Stimulated activated CD4-positive, alpha-beta T cell treated with anti-CD3 and anti-CD28 coated beads, Interleukin-12 subunit alpha, Interleukin-12 subunit beta, amount 100 ng/mL, for 48 hours (primary cell): ENCODE results near the gene METTL1.
A peak's percentile ranks its signal among the peaks of the same experiment; 100 is the strongest.
"Not testable (repeated sequence)": the region's sequence is repeated elsewhere in the genome, so short reads cannot be mapped to it uniquely, and the experiment has no call there.

Experiments
- DNase-seq, 3 donors: peaks; one replicate each; pipeline ENCODE4 v3.0.0-alpha.2; 2020; ENCODE audit warnings: low read depth in 2 of 3, low spot score in 1 of 3

METTL1 gene

DNA sequence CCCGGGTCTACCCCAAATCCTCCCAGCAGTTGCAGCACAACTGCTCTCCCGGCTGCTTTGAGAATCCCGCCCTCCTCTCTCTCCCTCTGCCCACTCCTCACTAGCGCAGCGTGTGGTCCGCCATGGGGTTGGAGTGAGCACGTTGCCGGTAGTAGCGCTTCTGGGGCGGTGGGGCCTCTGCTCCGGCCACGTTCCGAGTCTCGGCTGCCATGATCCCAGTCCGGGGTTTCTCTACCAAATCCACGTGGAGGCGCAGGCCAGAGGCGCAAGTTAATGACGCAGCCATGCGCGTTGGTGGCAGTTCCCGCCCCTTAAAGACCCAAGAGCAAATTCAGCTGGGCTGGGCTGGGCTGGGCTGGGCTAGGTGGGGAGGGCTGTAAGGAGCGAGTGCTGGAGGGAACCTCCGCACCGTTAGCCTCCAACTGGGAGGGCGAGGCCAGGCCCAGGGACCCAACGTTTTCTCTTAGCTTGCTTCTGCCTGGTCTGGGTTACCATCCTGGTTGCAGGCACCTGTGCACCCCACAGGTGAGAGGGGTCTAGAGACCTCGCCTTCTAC lies at the start of gene METTL1:
TSS of gene METTL1 (minus strand) at position 233 of the 556 bp plus-strand sequence. CDS start at position 211, 22 bp downstream.
- peak; percentile 91 to 92 (median 91) for DNase-seq

DNA sequence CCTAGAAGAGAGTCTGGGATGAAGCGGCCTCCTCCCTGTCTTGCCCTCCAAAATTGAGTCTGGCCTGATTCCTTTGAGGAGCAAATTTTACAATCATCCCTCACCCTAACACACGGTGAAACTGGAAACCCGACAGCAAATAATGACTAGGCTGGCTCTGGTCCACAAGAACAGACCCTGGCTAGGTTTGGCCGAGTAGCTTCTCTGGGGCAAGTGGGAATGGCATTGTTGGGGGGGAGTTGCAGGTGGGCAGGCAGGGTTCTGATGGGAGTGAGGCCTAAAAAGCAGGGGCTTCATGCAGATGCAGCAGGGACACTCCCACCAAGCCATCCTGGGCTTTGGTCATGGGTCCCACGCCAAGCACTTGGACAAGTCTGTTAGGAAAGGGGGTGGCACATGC lies 49.1 kb upstream of the METTL1 start:
- DNase-seq = not testable (repeated sequence)

DNA sequence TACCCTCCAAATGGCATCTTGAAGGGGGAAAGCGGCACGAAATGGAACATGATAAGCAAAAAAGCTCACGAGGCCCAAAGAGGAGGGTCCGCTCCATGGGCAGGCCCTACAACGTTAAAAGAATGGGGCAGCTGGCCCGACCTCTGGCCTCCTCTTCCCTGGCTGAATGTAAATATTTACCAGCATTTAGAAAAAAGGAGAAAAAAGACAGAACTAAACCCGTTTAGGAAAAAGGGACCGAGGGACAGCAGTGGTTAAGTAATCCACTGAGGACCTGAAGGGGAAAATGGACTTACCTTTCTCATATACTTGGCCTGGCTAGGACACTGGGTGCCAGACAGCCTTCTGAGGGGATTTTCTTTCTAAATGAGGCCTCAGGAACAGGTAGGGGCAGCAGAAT lies 48.2 kb upstream of the METTL1 start:
- not testable (repeated sequence) for DNase-seq

DNA sequence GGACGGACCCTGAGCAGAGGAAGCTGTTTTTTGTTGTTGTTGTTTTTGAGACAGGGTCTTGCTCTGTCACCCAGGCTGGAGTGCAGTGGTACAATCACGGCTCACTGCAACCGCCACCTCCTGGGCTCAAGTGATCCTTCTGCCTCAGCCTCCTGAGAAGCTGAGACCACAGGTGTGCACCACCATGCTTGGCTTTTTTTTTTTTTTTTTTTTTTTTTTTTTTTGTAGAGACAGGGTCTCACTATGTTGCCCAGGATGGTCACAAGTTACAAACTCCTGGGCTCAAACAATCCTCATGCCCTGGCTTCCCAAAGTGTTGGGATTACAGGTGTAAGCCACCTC lies 46.1 kb upstream of the METTL1 start:
- DNase-seq = not testable (repeated sequence)

DNA sequence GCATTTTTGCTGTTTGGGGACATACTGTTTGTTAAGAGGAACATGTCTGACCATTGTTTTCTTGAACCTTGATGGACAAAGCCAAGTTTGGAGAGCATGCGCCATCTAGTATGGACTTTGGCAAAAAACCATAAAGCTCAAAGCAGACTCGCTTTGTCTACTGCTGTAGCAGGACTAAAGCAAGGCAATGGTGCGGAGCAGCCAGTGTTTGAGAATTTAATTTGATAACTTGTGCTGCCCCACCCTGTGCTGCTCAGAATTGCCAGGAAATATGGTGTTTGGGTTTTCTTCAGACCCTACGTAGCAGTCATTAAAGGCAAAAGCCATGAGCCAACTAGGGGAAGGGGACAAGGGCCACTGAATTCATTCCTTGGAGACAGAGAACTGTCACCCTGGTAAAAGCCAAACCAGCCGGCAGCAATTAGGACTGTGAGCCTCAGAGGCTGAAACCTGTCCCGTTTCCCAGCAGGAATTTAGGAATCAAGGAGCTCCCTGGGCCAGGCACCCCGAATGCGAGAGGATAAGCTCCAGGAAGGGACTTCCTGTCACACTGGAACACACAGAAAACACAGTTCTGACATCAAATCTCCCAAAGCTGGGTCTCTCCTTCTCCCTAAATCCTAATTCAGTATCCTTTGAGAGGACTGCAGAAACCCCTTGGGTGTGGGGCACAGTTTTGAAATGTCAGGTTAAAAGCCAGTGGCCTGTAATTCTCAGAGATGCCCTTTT lies 45.5 kb upstream of the METTL1 start:
- DNase-seq = no peak

DNA sequence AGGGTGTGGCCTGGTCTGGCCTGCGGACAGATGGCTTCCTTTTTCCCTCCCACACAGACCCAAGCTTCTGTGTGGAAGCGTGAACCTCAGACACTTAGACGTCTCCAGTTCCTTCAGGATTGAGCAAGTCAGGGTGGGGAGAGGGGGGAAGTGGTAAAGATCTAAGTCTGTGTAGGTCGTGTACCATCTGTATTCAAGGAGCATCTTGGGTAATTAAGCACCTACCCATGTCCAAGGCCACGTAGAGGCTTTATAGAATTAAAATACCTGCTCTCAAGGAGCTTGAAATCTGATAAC lies 44.9 kb upstream of the METTL1 start:
- DNase-seq = no peak

DNA sequence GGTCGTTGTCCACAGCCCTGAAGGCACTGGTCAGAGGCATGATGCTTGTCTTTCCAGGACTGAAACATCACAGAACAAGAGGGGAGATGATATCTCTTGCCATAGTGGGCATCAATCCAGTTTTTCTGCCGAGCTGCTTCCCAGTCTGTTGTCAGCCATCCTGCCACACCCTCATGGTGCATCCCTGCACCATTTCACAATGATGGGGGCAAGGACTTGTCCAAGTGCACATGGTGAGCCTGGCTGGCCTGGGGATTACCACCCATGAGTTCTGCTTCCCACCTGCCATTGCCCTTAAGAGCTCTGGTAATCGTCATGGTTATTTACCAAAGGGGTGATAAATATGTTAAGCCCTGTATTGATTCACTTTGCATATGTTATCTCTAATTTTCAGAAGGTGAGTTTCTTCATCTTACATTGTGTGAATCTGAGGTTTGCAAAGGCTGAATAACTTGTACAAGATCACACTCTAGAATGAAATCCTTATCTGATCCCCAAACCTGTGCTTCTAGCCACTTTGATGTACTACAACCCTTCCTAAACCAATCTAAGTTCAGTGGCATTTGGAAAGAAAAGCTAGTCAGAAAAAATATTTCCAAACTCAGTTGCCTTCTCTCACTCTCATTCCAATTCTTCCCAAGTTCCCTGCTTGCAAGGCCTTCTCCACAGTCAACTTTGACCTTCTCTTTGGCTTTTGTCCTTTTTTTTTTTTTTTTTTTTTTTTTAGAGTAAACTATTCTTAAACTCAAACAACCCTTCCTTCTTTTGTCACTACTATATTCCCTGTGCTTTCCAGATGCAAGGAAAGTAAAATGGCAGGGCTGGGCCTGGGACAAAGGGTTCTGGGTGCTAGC lies 44.3 kb upstream of the METTL1 start:
- DNase-seq = no peak

DNA sequence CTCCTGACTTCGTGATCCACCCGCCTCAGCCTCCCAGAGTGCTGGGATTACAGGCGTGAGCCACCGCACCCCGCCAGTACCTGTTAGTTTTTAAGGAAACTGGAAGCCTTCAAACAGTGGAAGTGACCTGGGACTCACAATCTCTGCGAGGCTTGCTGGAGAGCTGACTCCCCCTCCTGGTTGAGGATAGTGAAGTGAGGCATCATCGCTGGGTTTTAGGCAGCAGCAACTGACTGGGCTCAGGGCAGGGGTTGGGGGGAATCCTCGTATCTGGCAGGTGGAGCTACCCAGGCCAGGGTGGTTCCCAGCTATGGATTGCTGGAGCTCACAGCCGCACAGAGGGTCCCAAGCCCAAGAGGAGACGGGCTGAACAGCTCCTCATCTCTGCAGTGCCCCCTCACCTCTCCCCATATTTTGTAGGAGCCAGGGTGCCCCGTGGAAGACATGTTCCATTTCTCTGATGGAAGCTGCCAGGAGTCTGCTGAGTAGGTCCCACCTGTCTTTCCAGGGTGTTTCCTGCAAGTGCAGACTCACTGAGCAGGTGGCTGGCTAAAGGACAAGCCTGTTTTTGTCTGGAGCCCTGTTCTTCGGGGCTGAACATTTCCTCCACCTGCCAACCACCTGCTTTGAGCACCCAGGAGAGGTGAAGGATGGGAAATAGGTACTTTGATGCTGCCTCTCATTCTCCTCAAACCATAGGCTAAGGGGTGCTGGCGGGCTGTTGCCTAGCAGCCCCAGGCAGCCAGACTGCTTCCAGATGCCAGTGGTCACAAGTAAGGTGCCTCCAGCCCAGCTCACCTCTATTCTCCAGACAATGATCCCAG lies 43.5 kb upstream of the METTL1 start:
- no peak for DNase-seq

DNA sequence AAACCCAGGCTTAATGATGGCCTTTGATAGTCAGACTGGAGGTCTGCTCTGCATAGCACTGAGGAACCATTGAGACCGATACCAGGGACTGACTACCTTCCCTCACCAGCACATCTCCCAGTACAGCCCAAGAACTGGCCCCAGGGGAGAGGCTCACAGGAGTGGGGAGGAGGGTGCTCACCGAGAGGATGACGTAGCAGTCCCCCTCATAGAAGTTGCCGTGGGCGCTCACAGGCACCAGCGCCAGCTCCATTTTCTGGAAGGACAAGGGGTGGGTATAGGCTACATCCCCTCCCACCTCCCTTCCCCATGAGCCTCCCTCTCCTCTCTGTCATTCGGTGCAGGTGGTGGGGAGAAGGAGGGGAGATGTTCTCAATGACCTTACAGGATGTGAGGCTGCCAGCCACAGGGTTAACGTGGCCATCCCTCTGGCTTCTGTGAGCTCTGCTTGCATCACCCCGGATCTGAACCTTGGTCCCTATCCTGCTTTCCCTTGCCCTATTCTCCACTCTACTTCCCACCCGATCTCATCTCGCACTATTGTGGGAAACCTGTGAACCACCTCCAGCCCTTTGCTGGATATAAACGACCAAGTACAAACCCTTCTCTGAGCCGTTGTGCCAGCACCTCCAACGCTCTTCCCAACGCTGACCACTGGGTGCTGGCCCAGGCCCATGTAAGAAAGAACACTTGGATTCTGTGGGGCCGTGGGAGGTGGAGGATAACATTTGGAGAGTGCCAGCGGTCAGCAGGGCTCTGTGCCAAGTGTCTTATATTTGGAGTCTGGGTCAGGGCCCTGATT lies 42.3 kb upstream of the METTL1 start:
- DNase-seq = no peak

DNA sequence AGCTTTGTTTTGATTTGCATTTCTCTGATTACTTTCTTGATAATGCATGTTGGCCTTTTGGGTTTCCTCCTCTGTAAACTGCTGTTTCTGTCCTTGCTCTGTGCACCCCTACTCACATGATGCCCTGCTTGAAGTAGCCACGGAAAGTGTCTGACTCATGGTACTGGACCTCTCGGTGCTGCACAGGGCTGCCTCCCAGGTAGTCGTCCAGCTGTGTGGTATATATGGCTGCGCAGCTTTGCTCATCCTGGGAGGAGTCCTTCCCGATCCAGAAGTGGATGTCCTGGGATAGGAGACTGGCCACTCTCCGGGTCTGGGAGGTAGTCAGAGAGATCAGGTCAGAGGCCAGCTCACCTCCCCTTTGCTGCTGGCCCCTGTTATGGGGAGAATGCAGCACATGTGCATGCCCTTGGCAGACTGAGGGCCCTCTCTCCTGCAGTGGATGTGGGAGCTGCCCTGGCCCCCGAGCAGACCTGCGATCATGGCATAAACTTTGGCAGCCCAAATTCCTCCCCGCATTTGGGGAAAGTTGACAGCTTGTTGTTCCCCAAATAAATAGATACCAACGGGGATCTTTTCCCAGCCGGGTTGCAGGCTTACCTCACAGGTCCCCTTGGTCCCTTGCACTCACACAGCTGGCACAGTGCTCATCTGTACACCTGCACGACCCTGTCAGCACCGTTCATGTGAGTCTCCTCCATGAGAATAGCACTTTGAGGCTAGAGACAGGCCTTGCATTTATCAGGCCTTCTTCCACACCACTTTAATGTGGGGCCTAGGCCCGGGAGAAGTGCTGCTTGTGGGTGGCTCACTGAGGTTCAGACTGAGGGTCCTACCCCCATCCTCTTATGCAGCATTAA lies 41.4 kb upstream of the METTL1 start:
- no peak for DNase-seq

DNA sequence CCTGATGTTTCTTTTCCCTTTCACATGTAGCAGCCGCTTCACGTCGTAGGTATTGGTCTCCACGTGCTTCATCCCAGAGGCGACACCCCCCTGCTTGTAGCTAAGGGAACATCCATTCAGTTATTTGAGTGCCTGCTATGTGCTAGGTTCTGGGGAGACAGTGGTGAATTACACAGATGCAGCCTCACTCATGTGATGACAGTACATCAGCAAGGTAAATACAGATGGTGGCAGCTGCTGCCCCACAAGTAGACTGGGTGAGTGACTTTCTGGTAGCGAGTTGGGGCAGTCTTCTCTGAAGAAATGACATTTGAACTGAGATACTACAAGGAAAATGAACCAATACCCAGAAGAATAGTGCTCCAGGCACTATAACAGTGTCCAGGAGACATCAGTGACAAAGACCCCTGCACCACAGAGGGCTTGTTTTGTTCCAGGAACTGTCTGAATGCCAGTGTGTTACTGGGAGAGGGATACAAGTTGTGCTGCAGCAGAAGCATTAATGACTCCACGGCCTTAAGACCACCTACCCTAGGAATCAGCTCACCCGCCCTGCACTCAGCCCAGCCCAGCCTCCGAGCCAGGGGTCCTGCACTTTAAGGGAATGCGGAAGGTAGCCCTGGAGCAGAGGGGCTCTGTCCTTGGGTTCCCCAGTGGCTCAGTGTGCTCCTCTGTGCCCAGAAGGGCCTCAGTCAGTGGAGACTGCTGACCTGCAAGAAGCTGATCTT lies 39.3 kb upstream of the METTL1 start:
- DNase-seq = no peak

DNA sequence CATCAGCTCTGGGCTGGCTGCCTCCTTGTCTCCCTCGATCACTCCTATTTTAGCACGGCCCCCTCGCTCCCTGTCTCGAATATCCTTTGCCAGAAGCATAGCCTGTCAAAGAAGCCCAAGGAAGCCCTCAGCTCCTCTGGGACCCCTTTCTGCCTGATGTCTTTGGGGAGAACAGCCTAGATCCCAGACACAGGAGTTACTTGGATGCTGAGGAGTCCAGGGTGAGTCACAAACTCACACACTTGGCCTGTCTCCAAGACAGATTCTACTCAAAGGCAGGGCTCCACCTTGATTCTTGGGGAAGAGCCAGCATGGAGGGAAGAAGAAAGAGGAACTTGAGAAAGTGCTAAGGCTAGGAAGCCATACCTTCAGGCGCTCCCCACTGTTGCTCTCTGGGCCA lies 38.5 kb upstream of the METTL1 start:
- no peak for DNase-seq

DNA sequence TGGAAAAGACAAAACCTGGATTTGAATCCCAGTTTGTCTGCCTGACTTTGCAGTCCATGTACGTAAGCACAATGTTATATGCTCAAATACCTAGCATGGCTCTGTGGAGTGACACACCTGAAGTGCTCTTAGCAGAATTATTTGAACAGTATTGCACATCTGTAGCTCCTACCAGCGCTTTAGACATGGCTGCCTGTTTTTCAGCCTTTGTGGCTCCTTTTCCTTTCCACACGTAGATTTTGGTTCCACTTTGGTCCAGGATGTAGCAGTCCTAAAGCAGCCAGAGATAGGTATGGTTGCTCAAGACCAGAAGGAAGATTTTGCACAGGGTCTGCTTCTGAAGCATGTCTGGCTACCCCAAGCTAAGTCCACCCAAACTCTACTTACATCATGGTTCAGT lies 37.5 kb upstream of the METTL1 start:
- DNase-seq = no peak

DNA sequence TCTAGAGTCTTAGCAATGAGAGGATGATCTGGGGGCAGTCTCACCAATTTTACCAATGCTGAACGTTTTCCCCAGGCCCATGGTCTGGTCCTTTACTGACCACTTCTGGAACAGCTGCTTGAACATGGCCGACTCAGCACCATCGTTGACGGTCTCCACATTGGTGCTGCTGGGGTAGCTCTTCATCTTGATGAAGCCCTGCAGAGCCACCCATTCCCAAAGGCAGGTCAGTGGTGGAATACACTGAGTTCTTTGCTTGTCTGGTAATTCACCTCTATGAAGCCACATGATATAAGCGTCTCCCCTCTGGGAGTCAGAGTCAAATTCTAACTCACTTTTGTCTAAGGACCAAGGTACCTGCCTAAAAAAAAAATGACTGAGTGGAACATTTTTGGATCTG lies 36.4 kb upstream of the METTL1 start:
- DNase-seq = no peak

DNA sequence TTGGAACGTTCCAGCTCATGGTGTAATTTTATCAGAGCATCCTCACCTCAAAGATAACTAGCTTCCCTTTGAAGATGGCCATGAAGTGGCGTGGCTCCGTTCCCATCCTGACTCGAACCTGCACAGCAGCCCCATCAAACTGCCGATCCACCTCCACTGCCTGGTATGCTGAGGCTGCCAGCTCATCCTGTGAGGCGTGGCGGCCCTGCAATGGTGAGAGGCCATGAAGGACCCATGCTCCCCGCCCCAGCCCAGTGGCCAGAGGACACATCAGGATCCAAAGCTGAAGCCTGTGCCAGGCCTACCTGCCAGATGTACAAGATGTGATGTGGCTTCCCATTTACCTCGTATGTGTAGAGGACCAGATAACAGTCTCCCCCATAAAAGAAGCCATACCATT lies 35.4 kb upstream of the METTL1 start:
- no peak for DNase-seq

DNA sequence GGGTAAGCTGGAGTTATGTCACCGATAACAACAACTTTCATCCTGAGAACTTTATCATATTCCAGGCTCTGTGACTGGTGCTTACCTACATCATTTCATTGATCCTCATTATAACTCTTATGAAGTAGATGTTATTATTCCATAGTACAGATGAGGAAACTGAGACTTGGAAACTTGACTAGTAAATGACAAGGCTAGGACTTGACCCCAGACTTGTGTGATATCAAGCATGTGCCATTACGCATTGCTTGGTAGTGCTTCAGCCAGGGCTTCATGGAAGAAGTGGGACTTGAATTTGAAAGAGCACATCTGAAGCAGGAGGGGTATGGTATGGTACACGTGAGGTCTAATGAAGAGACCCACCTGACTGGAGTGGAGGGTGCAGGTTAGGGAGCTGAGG lies 34.8 kb upstream of the METTL1 start:
- no peak for DNase-seq

DNA sequence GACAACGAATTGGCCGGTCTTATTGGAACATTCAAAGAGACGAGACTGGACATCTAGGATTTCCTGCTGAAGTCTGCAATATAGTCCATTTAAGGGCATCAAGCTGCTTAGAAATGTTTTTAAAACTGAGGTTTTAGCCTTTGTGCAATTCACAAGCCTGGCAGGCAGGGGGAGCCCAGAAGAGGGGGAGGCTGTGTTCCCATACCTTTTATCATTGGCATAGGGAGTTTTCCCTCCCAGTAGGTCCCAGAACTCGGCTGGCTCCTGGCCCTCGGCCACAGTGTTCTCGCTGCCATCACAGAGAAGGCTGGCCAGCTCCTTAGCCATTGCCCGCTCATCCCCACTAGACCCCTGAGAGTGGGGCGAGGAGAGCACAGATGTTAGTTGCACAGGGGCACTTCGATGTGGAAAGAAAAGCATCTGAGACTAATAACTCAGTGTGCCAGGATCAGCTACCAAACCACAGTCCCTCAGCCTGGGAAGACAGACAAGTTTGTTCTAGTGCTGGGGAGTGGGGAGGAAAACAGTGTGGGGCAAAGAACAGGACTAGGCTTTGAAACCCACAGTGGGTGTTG lies 31.5 kb upstream of the METTL1 start:
- peak in 2 of 3 donors; percentile 9 to 21 for DNase-seq

DNA sequence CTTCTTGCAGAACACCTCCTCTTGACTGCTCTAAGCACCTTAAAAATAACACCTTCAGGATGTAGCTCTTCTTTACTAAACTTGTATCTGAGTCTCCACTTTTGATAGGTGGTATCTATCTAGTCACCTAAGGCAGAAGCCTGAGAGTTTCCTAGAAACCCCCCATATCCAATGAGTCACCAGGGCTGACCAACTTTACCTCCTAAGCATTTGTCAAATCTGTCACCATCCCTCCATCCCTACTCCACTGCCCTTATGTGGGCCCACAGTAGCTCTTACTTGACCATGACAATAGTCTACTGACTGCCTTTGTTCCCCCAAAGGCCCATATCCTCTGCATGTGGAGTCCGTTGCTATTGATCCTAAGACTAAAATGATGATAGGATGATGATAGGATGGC lies 30.7 kb upstream of the METTL1 start:
- no peak for DNase-seq

DNA sequence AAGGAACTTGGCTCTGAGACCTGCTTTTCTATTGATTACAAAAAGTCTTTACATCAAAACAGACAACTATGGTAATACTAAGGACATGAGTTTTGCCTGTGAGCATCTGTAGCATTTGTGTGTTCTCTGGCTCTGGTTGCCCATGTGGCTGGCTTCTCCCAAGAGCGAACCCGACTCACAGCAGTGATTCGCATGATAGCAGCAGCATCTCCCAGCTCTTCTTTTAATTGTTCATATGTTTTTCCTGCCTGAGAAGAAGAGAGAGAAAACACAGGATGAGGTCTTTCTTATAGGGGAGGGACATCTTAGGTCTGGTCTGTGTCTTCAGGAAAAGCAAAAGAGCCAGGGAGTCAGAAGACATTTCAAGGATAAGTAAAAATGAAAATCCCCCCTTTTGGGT lies 29.1 kb upstream of the METTL1 start:
- no peak for DNase-seq
